ENCODE data around the gene CLEC2A. TPM values are rescaled to one million over a fixed set of nuclear protein-coding genes. Genes with fewer than 3 reads are reported as not detected.
"Not testable (repeated sequence)": the region's sequence is repeated elsewhere in the genome, so short reads cannot be mapped to it uniquely, and the experiment has no call there.

CLEC2A gene
- total and polyA plus RNA-seq, 2 experiments from 2014 or later: not detected

DNA sequence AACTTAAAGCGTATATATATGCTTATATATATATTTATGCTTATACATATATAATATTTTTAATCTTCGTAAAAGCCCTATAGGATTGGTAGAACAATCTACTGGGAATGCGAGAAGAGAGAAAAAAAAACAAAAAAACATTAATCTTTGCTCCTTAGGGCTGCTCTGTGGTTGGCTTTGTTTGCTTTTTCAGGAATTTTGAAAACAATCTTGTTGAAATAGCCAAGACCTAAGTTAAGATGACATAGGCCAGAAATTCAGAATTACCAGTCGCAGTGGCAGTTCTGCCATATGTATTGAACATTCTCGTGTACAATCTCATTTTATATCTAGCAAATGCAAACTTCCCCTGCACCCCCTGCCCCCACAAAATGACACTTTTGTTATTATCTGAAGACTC lies 50.2 kb downstream of the CLEC2A start:
- Histone ChIP-seq H3K27me3 (replicated peaks; ENCODE audit: insufficient read depth) (no peaks in the 10 kb centered on the region), H3K27ac (no peak overlapping the region), H3K9me2 (ENCODE audit: insufficient read depth) (no peaks in the 10 kb centered on the region), H3K79me2 (ENCODE audit: insufficient read depth) (no peaks in the 10 kb centered on the region), H3K4me2 (ENCODE audit: unreplicated experiment) (no peak overlapping the region), H3K9ac (no peak overlapping the region), H2AFZ (no peak overlapping the region), H3K36me3 (ENCODE audit: low read depth) (no peaks in the 10 kb centered on the region), H3K4me3 (no peak overlapping the region), H4K20me1 (ENCODE audit: insufficient read depth) (no peaks in the 10 kb centered on the region), H3K4me1 (ENCODE audit: insufficient read depth) (no peaks in the 10 kb centered on the region), H3F3A (ENCODE audit: insufficient read depth) (no peaks in the 10 kb centered on the region), H3K9me3 (ENCODE audit: low read depth) (no peaks in the 10 kb centered on the region)
- in situ Hi-C loops (cut with MboI): no loop called here
- 93% methylated on average over 5 of the region's 5 CpGs for WGBS, 2 experiments (ENCODE audit: low coverage in 1 of 2, low lambda C conversion rate in 2 of 2, missing lambda C conversion rate in 2 of 2)
- DNase-seq: no peak
- TF ChIP-seq EZH2 (IDR thresholded peaks at IDR 0.05; ENCODE audit: insufficient read depth, poor library complexity, severe bottlenecking) (no peak), EZH2phosphoT487 (IDR thresholded peaks at IDR 0.05; ENCODE audit: insufficient read depth, low read depth) (no peak)

DNA sequence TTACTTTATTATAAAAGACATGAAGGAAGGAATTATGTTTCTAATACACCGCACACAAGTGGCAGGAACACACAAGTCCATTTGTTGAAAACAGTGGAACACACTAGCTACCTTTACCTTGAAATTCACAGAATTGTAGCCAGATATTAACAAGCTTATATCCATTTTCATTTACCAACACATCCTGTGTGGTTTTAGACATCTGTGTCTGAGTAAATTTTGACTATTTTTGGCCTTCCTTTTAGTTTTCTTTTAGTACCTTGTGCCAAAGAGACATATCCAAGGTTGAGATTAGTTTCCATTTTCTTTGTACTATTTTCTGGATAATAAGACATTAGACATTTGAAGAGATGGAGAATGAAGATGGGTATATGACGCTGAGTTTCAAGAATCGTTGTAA lies 50.9 kb downstream of the CLEC2A start, which contains the start of gene KLRF2:
Gene KLRF2, plus strand, starts transcription at position 244 of the 400 bp plus-strand sequence. Its CDS starts 107 bp downstream, at position 351.
- Histone ChIP-seq H3K4me2 (ENCODE audit: unreplicated experiment) (no peak within 1 kb of the TSS), H3K4me1 (ENCODE audit: insufficient read depth) (no peaks in the 10 kb centered on the region), H4K20me1 (ENCODE audit: insufficient read depth) (no peaks in the 10 kb centered on the region), H3F3A (ENCODE audit: insufficient read depth) (no peaks in the 10 kb centered on the region), H3K36me3 (ENCODE audit: low read depth) (no peaks in the 10 kb centered on the region), H3K4me3 (no peak within 1 kb of the TSS), H3K9me3 (ENCODE audit: low read depth) (no peaks in the 10 kb centered on the region), H2AFZ (no peak within 1 kb of the TSS), H3K27me3 (replicated peaks; ENCODE audit: insufficient read depth) (no peaks in the 10 kb centered on the region), H3K79me2 (ENCODE audit: insufficient read depth) (no peaks in the 10 kb centered on the region), H3K9me2 (ENCODE audit: insufficient read depth) (no peaks in the 10 kb centered on the region), H3K9ac (no peak within 1 kb of the TSS), H3K27ac (no peak within 1 kb of the TSS)
- in situ Hi-C loops (cut with MboI): no loop called here
- DNase-seq: no peak
- TF ChIP-seq EZH2 (IDR thresholded peaks at IDR 0.05; ENCODE audit: insufficient read depth, poor library complexity, severe bottlenecking) (no peak), EZH2phosphoT487 (IDR thresholded peaks at IDR 0.05; ENCODE audit: insufficient read depth, low read depth) (no peak)
- WGBS, 2 experiments (ENCODE audit: low coverage in 1 of 2, low lambda C conversion rate in 2 of 2, missing lambda C conversion rate in 2 of 2): 96 to 98% methylated on average over 3 of the region's 3 CpGs

GRCh38 chr12:9880532-9881078 lies 51.6 kb downstream of the CLEC2A start:
- no peak overlapping the region for H3K4me2 ChIP-seq (ENCODE audit: unreplicated experiment)
- no peak overlapping the region for H2AFZ ChIP-seq
- in situ Hi-C loops (cut with MboI): no loop called here
- H3F3A ChIP-seq (ENCODE audit: insufficient read depth): no peaks in the 10 kb centered on the region
- H3K9ac ChIP-seq: no peak overlapping the region
- no peaks in the 10 kb centered on the region for H3K79me2 ChIP-seq (ENCODE audit: insufficient read depth)
- no peaks in the 10 kb centered on the region for H3K36me3 ChIP-seq (ENCODE audit: low read depth)
- TF ChIP-seq EZH2 (IDR thresholded peaks at IDR 0.05; ENCODE audit: insufficient read depth, poor library complexity, severe bottlenecking) (no peak), EZH2phosphoT487 (IDR thresholded peaks at IDR 0.05; ENCODE audit: insufficient read depth, low read depth) (no peak)
- H3K4me3 ChIP-seq: no peak overlapping the region
- H3K27me3 ChIP-seq (replicated peaks; ENCODE audit: insufficient read depth): no peaks in the 10 kb centered on the region
- no peaks in the 10 kb centered on the region for H3K9me3 ChIP-seq (ENCODE audit: low read depth)
- no peaks in the 10 kb centered on the region for H3K4me1 ChIP-seq (ENCODE audit: insufficient read depth)
- WGBS, 2 experiments (ENCODE audit: low coverage in 1 of 2, low lambda C conversion rate in 2 of 2, missing lambda C conversion rate in 2 of 2): 68 to 69% methylated on average over 4 of the region's 4 CpGs
- H3K27ac ChIP-seq: no peak overlapping the region
- no peaks in the 10 kb centered on the region for H3K9me2 ChIP-seq (ENCODE audit: insufficient read depth)
- peak; percentile 10 for DNase-seq
- no peaks in the 10 kb centered on the region for H4K20me1 ChIP-seq (ENCODE audit: insufficient read depth)

- H4K20me1 ChIP-seq (ENCODE audit: insufficient read depth); in situ Hi-C loops (cut with MboI); H3K9ac ChIP-seq; H3K9me2 ChIP-seq (ENCODE audit: insufficient read depth); H3F3A ChIP-seq (ENCODE audit: insufficient read depth); H3K27me3 ChIP-seq (replicated peaks; ENCODE audit: insufficient read depth); H3K36me3 ChIP-seq (ENCODE audit: low read depth); H2AFZ ChIP-seq; H3K4me3 ChIP-seq; H3K4me2 ChIP-seq (ENCODE audit: unreplicated experiment); DNase-seq; H3K27ac ChIP-seq; H3K9me3 ChIP-seq (ENCODE audit: low read depth); H3K4me1 ChIP-seq (ENCODE audit: insufficient read depth); H3K79me2 ChIP-seq (ENCODE audit: insufficient read depth): not testable (repeated sequence)
- 94 to 98% methylated on average over 8 to 21 of the region's 26 CpGs for WGBS, 2 experiments (ENCODE audit: low coverage in 1 of 2, low lambda C conversion rate in 2 of 2, missing lambda C conversion rate in 2 of 2)
Measured at GRCh38 chr12:9876120-9876519, 56.0 kb downstream of the CLEC2A start.

DNA sequence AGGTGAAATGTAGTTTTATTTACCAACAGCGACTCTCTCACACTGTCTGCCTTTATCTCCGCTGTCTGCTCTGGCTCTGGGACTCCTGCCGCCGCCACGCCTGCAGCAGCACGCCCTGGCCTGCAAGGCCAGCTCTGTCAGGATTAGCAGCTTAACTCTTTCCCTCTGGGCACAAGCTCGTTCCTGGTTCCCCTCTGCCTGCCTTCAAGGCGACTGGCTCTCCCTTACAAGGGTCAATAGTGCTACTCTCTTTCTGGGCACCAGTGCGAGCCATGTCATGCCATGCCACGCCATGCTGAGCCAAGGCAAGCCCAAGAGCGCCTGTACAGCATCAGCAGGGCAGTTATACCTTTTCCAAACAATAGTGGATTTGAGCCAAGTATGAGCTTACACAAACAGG lies 59.4 kb downstream of the CLEC2A start:
- DNase-seq: no peak
- Histone ChIP-seq H3K4me3 (no peak overlapping the region), H2AFZ (no peak overlapping the region), H4K20me1 (ENCODE audit: insufficient read depth) (no peaks in the 10 kb centered on the region), H3K4me2 (ENCODE audit: unreplicated experiment) (no peak overlapping the region), H3K4me1 (ENCODE audit: insufficient read depth) (peaks cover 9% of the 10 kb centered on the region), H3F3A (ENCODE audit: insufficient read depth) (peaks cover 20% of the 10 kb centered on the region), H3K27ac (no peak overlapping the region), H3K9ac (no peak overlapping the region), H3K9me3 (ENCODE audit: low read depth) (no peaks in the 10 kb centered on the region), H3K27me3 (replicated peaks; ENCODE audit: insufficient read depth) (no peaks in the 10 kb centered on the region), H3K36me3 (ENCODE audit: low read depth) (no peaks in the 10 kb centered on the region), H3K79me2 (ENCODE audit: insufficient read depth) (peaks cover 12% of the 10 kb centered on the region), H3K9me2 (ENCODE audit: insufficient read depth) (no peaks in the 10 kb centered on the region)
- TF ChIP-seq EZH2 (IDR thresholded peaks at IDR 0.05; ENCODE audit: insufficient read depth, poor library complexity, severe bottlenecking) (no peak), EZH2phosphoT487 (IDR thresholded peaks at IDR 0.05; ENCODE audit: insufficient read depth, low read depth) (no peak)
- 59 to 62% methylated on average over 11 of the region's 11 CpGs for WGBS, 2 experiments (ENCODE audit: low coverage in 1 of 2, low lambda C conversion rate in 2 of 2, missing lambda C conversion rate in 2 of 2)
- in situ Hi-C loops (cut with MboI): no loop called here
